Ishikawa (cell line): ENCODE results near the gene SATB2.

ENCODE experiments used
- CEBPB ChIP-seq: IDR thresholded peaks from 2 replicates; pipeline ENCODE4 v1.6.1; 2012
- CREB1 ChIP-seq: IDR thresholded peaks from 2 replicates; pipeline ENCODE4 v1.6.1; 2012; ENCODE audit warnings: low read depth
- EGR1 ChIP-seq: IDR thresholded peaks from 2 replicates; pipeline ENCODE4 v1.6.1; 2012
- EP300 ChIP-seq: IDR thresholded peaks from 2 replicates; pipeline ENCODE4 v1.6.1; 2012; ENCODE audit warnings: borderline replicate concordance
- FOXM1 ChIP-seq: IDR thresholded peaks from 2 replicates; pipeline ENCODE4 v1.6.1; 2012; ENCODE audit warnings: low read depth, borderline replicate concordance
- NFIC ChIP-seq: IDR thresholded peaks from 2 replicates; pipeline ENCODE4 v1.6.1; 2012
- RAD21 ChIP-seq: IDR thresholded peaks from 2 replicates; pipeline ENCODE4 v1.6.1; 2012; ENCODE audit warnings: low read depth
- TAF1 ChIP-seq: IDR thresholded peaks from 2 replicates; pipeline ENCODE4 v1.6.1; 2012; ENCODE audit warnings: low read depth, mild to moderate bottlenecking
- TCF12 ChIP-seq: IDR thresholded peaks from 2 replicates; pipeline ENCODE4 v1.6.1; 2012; ENCODE audit warnings: low read depth
- TEAD4 ChIP-seq: IDR thresholded peaks from 2 replicates; pipeline ENCODE4 v1.6.1; 2012
- TF ChIP-seq, protein P1 (sequence below): IDR thresholded peaks from 2 replicates; pipeline ENCODE4 v1.6.1; 2012; ENCODE audit warnings: low read depth, mild to moderate bottlenecking
- TF ChIP-seq, protein P2 (sequence below): IDR thresholded peaks from 2 replicates; pipeline ENCODE4 v1.6.1; 2012

DNA sequence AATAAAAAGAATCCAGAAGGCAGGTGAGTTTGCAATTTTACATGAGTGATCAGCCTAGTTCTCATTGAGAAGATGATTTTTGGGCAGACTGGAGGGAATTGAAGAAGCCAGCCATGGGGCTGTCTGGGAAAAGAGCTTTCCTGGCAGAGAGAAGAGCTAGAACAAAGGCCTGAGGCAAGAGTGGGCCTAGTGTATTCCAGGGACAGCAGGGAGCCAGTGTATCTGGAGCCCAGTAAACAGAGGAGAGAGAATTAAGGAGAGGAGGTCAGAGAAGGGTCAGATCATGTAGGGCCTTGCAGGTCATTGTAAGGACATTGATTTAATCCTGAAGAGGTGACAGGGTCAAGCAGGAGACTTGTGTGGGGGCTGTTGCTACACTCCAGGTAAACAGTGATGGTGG, 195.8 kb downstream of the SATB2 start:
- TF ChIP-seq TCF12 (no peak), EP300 (no peak), EGR1 (no peak), CEBPB (no peak), TEAD4 (no peak), TAF1 (no peak), CREB1 (no peak), NFIC (no peak), FOXM1 (no peak), RAD21 (no peak)
- TF ChIP-seq, protein P1, sequence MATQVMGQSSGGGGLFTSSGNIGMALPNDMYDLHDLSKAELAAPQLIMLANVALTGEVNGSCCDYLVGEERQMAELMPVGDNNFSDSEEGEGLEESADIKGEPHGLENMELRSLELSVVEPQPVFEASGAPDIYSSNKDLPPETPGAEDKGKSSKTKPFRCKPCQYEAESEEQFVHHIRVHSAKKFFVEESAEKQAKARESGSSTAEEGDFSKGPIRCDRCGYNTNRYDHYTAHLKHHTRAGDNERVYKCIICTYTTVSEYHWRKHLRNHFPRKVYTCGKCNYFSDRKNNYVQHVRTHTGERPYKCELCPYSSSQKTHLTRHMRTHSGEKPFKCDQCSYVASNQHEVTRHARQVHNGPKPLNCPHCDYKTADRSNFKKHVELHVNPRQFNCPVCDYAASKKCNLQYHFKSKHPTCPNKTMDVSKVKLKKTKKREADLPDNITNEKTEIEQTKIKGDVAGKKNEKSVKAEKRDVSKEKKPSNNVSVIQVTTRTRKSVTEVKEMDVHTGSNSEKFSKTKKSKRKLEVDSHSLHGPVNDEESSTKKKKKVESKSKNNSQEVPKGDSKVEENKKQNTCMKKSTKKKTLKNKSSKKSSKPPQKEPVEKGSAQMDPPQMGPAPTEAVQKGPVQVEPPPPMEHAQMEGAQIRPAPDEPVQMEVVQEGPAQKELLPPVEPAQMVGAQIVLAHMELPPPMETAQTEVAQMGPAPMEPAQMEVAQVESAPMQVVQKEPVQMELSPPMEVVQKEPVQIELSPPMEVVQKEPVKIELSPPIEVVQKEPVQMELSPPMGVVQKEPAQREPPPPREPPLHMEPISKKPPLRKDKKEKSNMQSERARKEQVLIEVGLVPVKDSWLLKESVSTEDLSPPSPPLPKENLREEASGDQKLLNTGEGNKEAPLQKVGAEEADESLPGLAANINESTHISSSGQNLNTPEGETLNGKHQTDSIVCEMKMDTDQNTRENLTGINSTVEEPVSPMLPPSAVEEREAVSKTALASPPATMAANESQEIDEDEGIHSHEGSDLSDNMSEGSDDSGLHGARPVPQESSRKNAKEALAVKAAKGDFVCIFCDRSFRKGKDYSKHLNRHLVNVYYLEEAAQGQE = no peak
- TF ChIP-seq, protein P2, sequence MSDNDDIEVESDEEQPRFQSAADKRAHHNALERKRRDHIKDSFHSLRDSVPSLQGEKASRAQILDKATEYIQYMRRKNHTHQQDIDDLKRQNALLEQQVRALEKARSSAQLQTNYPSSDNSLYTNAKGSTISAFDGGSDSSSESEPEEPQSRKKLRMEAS = no peak
